ENCODE data around the gene ALDH4A1. TPM values are rescaled to one million over a fixed set of nuclear protein-coding genes. Genes with fewer than 3 reads are reported as not detected.

ALDH4A1 gene
- total and polyA plus RNA-seq, 9 of the 15 experiments (the other 6 are each of a cell fraction or from before 2014, with no cell fraction given): 0.27 to 31.4 (median 16.6) TPM

DNA sequence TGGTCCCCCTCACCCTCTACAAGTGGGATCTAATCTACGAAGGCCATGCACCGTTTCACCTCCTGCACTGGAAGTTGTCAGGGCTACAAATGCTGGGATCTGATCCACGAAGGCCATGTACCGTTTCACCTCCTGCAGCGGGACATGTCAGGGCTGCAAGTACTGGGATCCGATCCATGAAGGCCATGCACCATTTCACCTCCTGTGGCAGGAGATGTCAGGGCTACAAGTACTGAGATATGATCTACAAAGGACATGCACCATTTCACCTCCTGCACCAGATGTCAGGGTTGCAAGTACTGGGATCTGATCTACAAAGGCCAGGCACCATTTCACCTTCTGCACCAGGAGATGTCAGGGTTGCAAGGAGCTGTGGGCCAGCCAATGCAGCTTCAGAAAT is 7.0 kb downstream of the ALDH4A1 start (continued):
- TF ChIP-seq RBM15 (IDR thresholded peaks at IDR 0.05; ENCODE audit: insufficient read depth, low read length) (no peak), TAF7 (tag; IDR thresholded peaks at IDR 0.05) (no peak), ZNF140 (CRISPR knock-in tag; IDR thresholded peaks at IDR 0.05) (no peak), MCM2 (IDR thresholded peaks at IDR 0.05; ENCODE audit: low read depth) (no peak), ATF2 (CRISPR knock-in tag; IDR thresholded peaks at IDR 0.05) (no peak), CBFA2T3 (IDR thresholded peaks at IDR 0.05) (peak; percentile 60), TEAD4 (IDR thresholded peaks at IDR 0.05; ENCODE audit: low read length) (peak; percentile 31; the same call in 1 of the 2 replicates), TEAD4 (CRISPR knock-in tag; IDR thresholded peaks at IDR 0.05; ENCODE audit: borderline replicate concordance) (no peak), ASH1L (IDR thresholded peaks at IDR 0.05; ENCODE audit: borderline replicate concordance, low read depth, partially characterized antibody) (no peak), FOSL1 (tag; conservative IDR thresholded peaks at IDR 0.05) (no peak), HMG20A (CRISPR knock-in tag; conservative IDR thresholded peaks at IDR 0.05) (no peak), BRD9 (IDR thresholded peaks at IDR 0.05; ENCODE audit: low read depth, partially characterized antibody) (no peak), COPS2 (conservative IDR thresholded peaks at IDR 0.05) (no peak), ZNF239 (CRISPR knock-in tag; IDR thresholded peaks at IDR 0.05) (peak; percentile 87), TEAD2 (tag; IDR thresholded peaks at IDR 0.05) (no peak), MTF1 (CRISPR knock-in tag; IDR thresholded peaks at IDR 0.05; ENCODE audit: borderline replicate concordance) (no peak), ZNF717 (CRISPR knock-in tag; IDR thresholded peaks at IDR 0.05) (no peak), KDM2B (CRISPR knock-in tag; IDR thresholded peaks at IDR 0.05) (no peak), FOXA3 (CRISPR knock-in tag; conservative IDR thresholded peaks at IDR 0.05 in 1 of 2, IDR thresholded peaks at IDR 0.05 in 1 of 2) (no peak), E4F1 (CRISPR knock-in tag; IDR thresholded peaks at IDR 0.05; ENCODE audit: borderline replicate concordance) (no peak), IRF2 (CRISPR knock-in tag; IDR thresholded peaks at IDR 0.05) (no peak), TBL1XR1 (IDR thresholded peaks at IDR 0.05; ENCODE audit: low read length in 2 of 2) (no peak)
- TF ChIP-seq, protein P1, sequence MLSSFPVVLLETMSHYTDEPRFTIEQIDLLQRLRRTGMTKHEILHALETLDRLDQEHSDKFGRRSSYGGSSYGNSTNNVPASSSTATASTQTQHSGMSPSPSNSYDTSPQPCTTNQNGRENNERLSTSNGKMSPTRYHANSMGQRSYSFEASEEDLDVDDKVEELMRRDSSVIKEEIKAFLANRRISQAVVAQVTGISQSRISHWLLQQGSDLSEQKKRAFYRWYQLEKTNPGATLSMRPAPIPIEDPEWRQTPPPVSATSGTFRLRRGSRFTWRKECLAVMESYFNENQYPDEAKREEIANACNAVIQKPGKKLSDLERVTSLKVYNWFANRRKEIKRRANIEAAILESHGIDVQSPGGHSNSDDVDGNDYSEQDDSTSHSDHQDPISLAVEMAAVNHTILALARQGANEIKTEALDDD (IDR thresholded peaks at IDR 0.05): no peak
